22Rv1 (cell line): ENCODE results near the gene ATP8B3.

Experiments
- H3K27ac ChIP-seq: fragments of 450-650 bp; 2 replicates; pipeline ENCODE4 v1.5.1; 2017
- ZFX ChIP-seq: fragments of 450-650 bp; IDR thresholded peaks from 2 replicates; pipeline ENCODE4 v1.6.1; 2017; ENCODE audit warnings: antibody characterized with exemption, borderline replicate concordance
- TF ChIP-seq, protein P1 (sequence below): fragments of 450-650 bp; IDR thresholded peaks from 2 replicates; pipeline ENCODE4 v1.5.1; 2017; ENCODE audit warnings: mild to moderate bottlenecking

The ATP8B3 gene

DNA sequence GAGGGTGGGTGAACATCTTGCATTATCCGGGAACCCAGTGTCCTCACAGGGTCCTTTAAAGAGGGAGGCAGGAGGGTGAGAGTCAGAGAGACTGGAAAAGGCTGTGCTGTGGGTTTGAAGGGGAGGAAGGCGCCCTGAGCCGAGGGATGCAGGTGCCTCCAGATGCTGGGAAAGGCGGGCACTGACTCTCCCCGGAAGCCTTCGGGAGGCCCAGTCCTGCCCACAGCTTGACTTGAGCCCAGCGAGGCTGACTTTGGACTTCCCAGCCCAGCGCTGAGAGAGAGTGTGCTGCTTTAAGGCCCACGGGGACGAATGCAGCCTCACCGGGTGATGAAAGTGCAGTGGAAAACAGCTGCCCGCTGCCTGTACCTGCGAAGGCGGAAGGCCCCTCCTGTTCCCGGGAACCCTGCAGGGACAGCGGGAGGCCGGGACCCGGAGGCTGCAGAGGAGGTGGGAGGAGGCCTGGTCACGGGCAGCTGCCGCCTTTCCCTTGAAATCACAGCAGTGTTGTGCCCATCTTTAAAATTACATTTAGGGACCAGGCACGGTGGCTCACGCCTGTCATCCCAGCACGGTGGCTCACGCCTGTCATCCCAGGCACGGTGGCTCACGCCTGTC lies 20.1 kb upstream of the ATP8B3 start:
- TF ChIP-seq, protein P1, sequence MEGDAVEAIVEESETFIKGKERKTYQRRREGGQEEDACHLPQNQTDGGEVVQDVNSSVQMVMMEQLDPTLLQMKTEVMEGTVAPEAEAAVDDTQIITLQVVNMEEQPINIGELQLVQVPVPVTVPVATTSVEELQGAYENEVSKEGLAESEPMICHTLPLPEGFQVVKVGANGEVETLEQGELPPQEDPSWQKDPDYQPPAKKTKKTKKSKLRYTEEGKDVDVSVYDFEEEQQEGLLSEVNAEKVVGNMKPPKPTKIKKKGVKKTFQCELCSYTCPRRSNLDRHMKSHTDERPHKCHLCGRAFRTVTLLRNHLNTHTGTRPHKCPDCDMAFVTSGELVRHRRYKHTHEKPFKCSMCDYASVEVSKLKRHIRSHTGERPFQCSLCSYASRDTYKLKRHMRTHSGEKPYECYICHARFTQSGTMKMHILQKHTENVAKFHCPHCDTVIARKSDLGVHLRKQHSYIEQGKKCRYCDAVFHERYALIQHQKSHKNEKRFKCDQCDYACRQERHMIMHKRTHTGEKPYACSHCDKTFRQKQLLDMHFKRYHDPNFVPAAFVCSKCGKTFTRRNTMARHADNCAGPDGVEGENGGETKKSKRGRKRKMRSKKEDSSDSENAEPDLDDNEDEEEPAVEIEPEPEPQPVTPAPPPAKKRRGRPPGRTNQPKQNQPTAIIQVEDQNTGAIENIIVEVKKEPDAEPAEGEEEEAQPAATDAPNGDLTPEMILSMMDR = no peak
- no peak for TF ChIP-seq ZFX
- no peak overlapping the region for H3K27ac ChIP-seq

DNA sequence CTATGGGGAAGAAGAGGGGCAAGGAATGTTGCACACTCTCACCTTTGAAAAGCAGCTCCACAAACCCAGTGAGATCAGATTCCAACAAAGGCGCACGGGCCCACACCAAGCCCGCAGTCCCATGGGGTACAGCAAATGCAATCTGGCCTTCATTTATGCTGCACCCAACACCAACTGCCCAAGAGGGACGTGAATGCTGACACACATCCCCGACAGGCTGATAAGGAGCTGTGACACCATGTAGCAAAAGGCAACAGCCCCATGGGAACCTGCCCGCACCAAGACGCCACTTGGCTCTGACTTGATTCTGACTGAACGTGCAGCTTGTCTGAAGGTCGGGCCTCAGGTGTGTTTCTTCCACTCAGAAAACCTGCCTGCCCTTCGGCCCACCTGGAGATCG lies 18.9 kb upstream of the ATP8B3 start:
- no peak for TF ChIP-seq ZFX
- TF ChIP-seq, protein P1 = no peak

DNA sequence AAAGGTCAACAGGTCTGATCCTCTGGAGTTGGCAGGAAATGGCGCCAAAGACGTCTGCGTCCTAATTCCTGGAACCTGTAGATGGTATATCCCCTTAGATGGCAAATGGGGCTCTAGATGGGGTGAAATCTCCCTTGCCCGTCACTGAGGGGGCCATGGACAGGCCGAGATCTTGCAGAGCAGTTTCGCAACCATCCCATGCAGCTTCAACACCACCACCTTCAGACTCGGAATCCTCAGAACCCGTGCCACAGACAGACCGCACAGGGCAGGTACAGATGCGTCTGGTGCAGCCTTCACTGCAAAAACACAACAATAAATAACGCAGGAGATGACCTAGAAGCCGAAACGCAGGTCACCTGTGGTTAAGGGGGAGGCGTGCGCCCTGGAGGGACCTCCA lies 18.5 kb upstream of the ATP8B3 start:
- TF ChIP-seq, protein P1 = no peak
- no peak for TF ChIP-seq ZFX

More for the DNA sequence above, 18.9 kb upstream of the ATP8B3 start:
- peak overlapping the region; percentile 72 for H3K27ac ChIP-seq

DNA sequence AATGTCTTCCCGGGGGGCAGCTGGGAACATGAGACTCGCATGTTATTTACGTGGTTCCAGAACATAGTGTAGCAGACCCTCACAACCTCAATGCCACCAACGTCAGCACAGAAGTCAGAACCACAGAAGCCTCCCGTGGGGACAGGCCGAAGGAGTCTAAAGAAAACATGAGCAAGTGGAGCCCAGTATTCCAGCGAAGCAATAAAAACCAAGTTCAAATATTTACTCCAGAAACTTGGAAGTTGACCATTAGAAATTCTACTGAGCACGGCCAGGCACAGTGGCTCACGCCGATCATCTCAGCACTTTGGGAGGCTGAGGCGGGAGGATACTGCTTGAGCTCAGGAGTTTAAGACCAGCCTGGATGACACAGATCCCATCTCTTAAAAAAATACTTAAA lies 17.9 kb upstream of the ATP8B3 start:
- H3K27ac ChIP-seq = peak overlapping the region; percentile 72
- no peak for TF ChIP-seq ZFX
- TF ChIP-seq, protein P1 = no peak

More for the DNA sequence above, 18.5 kb upstream of the ATP8B3 start:
- peak overlapping the region; percentile 72 for H3K27ac ChIP-seq

DNA sequence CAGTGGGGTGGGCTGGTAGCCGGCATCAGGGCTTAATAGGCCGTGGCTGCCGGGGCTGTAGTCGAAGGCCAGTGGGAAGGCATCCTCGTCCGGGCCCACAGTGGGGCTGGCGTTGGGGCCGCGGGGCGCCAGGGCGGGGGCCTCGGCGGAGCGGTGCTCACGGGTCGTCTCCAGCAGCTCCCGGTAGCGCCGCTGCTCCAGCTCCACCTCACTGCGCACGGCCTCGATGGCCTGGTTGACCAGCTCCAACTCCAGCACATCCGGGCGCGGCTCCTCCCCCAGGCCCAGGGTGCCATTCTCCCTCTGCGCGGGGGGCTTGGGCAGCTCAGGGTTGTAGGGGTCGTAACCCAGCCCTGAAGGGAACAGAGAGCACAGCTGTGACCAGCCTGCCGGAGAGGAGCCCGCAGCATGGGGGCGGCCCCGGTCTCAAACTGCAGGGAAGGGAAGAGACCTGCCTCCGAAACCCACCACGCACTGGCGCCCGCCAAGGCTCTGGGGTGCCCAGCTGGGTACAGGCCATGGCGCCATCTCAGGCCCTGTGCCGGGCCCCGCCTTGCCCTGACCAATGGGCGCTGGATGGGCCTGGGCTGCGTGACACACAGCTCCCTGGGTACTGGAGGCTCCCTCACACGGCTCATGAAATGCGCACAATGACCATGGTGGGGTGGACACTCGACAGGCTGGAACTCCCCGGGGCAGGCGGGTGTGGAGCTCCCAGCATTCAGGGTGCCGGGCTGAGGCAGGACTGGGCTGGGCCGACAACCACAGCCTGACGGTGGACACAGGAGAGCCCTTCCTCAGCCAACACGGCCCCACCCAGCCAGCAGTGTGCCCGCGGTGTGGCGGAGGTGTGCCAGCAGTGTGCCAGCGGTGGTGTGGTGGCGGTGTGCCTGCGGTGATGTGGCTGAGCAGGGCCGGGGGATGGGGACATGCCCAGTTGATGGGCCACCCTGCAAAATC lies 16.5 kb upstream of the ATP8B3 start:
- TF ChIP-seq ZFX = no peak
- TF ChIP-seq, protein P1 = no peak
- peak overlapping the region; percentile 72; the same call in 1 of the 2 replicates for H3K27ac ChIP-seq

DNA sequence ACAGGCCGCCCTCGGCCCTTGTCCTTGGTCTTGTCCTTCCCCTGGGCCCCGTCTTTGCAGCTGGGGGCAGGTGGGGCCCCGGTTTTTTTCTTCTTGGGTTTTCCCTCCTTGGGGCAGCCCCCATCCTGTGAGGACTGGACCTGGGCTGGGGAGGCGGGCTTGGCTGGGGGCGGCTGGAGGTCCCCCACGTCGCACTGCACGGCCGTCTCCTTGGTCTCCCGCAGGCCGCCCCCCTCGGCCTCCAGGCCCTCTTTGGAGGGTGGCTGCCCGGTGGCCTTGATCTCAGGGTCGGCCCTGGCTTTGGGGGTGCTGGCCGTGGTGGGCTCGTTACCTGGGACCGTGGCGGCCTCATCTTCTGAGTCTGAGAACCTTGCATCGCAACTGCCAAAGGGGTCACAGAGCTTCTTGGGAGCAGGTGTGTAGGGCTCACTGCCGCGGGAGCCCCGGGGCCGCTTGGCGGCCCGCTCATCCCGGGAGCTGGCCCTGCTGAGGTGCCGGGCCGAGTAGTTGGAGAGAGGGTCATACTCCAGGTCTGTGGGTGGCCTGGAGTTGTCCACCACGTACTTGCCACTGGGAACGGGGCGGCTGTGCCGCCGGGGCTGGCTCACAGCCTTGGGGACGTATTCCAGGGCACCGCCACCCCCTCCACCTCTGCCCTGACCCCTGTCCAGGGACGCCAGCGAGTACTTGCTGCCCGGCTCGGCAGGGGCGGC lies 15.6 kb upstream of the ATP8B3 start:
- H3K27ac ChIP-seq = no peak overlapping the region

More for the DNA sequence above, 15.6 kb upstream of the ATP8B3 start:
- TF ChIP-seq, protein P1 = no peak
- TF ChIP-seq ZFX = no peak
